ENCODE results near the gene CHID1.

- TF ChIP-seq CTCF (conservative IDR thresholded peaks at IDR 0.05; ENCODE audit: low read length) (no peak), EZH2phosphoT487 (IDR thresholded peaks at IDR 0.05; ENCODE audit: borderline replicate concordance, low read depth, low read length) (no peak)
Measured at GRCh38 chr11:868394-868793, 42.2 kb downstream of the CHID1 start.

All from OCI-LY7 (cell line).